Islet of Langerhans (tissue), 1 donor: ENCODE data around the gene RUNDC3A.

Experiments
- FAIRE-seq: peaks from one replicate; lab custom pipeline; 2011; peaks lifted over from hg19 to GRCh38; lab: Jason Lieb, UNC

Gene RUNDC3A

GRCh38 chr17:44308320-44308818, at the start of gene RUNDC3A:
Gene RUNDC3A, plus strand, starts transcription at chr17:44308601. Its CDS starts 232 bp downstream, at chr17:44308833.
- no peak for FAIRE-seq

DNA sequence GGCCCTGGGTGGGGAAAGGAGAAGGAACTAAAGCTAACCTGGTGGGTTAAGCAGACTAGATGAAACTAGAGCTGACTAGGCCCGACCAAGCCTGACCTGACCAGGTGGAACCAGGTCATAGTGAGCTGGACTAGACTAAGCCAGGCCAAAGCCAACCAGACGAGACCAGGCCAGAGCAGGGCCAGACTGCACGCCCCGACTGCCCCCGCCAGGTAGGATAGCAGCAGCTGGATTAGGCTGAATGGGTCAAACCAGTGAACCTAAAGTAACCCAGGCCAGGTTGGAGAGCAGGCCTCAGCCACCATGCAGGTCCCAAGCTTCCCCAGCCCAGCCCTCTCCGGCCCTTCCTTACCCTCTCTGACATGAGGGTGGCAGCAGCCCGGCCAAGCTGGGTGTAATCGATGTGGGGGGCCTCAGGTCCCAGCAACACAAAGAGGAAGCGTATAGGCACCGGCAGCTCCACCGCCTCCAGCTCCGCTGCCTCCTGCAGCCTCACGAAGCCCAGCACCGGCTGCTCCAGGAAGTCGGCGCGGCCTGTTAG, 49.5 kb upstream of the RUNDC3A start:
- FAIRE-seq, result no peak

GRCh38 chr17:44260296-44260695, 48.1 kb upstream of the RUNDC3A start:
- FAIRE-seq, result no peak

GRCh38 chr17:44262654-44263225, 45.7 kb upstream of the RUNDC3A start:
- no peak for FAIRE-seq

GRCh38 chr17:44263345-44263902, 45.0 kb upstream of the RUNDC3A start:
- no peak for FAIRE-seq

DNA sequence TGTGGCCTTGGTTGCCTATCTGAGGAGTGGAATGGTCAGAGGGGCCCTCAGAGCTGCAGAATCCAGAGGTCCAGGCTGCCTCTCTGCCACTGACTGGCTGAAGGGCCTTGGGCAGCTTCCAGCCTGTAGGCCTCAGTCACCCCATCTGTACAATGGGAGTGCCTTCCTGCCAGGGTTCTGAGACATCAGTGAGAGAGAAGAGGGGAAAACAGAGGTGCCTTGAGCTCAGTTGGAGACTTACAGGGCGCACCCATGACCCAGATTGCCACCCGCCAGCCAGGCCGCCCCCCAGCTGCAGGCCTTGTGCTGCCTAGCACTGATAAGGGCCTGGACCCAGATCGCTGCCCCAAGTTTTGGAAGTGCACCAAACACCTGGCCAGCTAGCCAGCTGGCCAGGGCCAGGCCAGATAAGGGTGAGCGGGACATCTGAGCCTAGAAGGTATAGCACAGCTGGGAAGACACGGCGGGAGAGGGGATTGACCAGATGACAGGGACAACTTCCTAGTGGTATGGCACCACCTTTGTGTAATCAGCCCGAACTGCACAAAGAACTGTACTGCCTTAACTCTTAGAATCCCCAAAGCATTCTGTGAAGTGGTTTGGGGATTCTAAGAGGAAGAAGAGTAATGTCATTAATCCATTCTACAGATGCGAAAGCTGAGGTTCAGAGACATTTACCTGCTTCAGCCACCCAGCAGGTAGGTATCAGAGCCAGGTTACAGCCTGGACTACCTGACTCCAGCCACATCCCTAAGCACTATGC, 41.8 kb upstream of the RUNDC3A start:
- no peak for FAIRE-seq

GRCh38 chr17:44267165-44267455, 41.3 kb upstream of the RUNDC3A start:
- no peak for FAIRE-seq

- FAIRE-seq, result no peak
Observed at GRCh38 chr17:44267818-44268490, 40.4 kb upstream of the RUNDC3A start, which contains the start of gene SLC4A1. Gene SLC4A1, minus strand, starts transcription at chr17:44268135. Its CDS starts 5,269 bp downstream, at chr17:44262866.

- no peak for FAIRE-seq
Observed at GRCh38 chr17:44268709-44269534, 39.5 kb upstream of the RUNDC3A start.

DNA sequence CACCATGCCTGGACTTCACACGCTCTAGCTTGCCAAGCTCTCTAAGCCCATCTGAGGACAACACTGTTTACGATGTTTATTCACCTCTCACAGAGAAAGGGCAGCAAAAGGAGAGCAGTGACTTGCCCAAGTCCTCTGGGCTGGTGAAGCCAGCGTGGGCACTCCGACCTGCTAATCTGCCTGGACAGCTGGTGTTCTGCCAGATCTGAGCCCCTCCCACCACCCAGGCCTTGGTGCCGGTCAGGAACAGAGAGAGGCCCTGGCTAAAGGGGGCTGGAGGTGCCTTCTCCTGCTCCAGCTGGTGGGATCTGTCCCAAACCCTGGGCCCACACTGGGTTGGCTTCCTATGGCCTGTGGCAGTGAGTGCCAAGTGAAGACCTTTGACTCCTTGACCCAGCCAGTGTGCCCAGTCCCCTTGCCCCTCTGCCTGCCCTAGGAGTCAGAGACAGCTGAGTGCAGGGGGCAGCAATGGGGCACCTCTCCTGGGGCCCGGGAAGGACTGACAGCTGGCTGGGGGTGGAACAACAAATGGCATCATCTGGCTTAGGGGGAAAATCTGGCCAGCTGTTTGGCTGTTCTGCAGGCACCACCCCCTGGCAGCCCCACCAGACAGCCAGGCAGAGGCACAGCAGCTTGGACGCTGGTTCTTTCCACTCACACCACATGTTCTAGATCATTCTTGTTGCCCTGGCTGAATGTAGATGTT, 38.7 kb upstream of the RUNDC3A start:
- no peak for FAIRE-seq

DNA sequence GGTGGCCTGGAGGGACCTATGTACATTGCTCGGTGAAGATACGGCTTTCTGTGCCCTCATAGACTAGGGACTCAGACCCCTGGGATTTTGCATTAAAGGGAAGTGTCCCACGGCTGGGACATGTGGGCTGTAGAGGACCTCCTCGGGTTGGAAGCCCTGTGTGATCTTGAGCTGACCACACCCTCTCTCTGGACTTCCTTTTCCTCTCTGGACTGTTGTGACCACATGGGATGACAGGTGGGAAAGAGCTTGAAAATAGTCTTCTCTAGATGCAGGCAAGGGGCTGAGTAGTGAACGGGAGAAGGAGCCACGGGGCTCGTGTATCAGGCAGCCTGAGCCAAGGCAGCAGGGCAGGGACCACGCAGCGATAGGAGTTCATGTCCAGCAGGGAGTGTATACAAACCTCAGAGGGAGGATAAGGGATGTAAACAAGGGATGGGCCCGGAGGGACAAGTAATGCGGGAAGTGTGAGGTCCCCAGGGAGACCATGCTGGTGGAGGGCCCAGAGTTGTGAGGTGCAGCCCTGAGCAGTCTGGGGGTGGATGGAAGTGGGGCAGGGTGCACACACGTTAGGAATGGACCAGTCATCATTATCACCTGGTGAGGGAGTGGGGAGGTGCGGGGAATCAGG, 36.0 kb upstream of the RUNDC3A start:
- FAIRE-seq, result no peak

- no peak for FAIRE-seq
Observed at GRCh38 chr17:44272954-44273353, 35.4 kb upstream of the RUNDC3A start.

GRCh38 chr17:44273607-44274006, 34.8 kb upstream of the RUNDC3A start:
- FAIRE-seq, result no peak

DNA sequence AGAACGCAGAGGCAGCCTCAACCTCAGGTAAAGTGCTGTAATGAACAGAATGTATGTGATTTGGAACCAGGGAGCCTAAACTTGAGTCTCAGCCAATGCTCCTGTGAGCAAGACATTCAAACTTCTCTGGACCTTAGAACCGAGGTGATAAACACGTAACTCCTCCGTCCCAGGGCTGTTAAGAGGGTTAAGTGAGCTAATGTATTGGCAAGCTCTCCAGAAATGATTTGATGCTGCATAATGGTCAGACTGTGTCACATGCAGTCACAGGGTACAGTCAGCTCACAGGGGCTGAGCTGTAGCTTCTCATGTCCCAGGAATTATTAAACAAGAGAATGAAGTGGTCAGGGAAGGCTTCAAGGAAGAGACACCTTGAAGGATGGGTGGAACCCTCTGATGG, 30.4 kb upstream of the RUNDC3A start:
- FAIRE-seq, result no peak

GRCh38 chr17:44279346-44279665, 29.1 kb upstream of the RUNDC3A start:
- no peak for FAIRE-seq

DNA sequence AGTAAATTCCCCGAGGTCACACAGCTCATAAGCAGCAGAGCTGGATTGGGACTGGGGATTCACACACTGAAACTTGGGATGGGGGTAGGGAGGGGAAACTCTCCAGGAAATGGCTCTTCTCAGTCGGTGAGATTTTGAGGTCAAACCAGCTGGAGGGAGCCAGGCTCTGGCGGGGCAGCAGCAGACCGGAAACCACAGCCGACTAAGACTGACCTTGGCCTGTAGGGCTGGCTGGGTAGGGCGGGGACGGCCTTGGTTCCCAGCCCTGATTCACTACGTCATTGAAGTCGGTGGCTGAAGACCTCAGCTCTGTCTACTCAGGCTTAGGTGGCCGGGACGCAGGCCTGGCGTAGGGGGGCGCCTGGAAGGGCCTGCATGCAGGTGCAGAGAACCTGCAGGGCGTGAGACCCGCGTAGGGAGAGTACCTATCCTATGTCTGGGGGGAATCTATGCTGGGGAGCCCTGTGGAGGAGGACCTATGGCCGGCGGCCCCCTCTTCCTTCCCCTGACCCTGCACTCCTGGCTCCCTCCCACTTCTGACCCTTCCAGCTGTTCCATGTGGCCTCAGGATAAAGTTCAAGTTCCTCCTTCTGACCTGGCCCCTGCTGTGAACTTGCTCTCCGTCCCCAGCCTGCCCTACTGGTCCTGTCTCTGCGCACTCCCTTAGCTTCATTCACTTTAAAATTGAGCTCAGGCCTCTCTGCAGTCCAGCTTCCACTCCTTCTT, 28.6 kb upstream of the RUNDC3A start:
- FAIRE-seq, result no peak

DNA sequence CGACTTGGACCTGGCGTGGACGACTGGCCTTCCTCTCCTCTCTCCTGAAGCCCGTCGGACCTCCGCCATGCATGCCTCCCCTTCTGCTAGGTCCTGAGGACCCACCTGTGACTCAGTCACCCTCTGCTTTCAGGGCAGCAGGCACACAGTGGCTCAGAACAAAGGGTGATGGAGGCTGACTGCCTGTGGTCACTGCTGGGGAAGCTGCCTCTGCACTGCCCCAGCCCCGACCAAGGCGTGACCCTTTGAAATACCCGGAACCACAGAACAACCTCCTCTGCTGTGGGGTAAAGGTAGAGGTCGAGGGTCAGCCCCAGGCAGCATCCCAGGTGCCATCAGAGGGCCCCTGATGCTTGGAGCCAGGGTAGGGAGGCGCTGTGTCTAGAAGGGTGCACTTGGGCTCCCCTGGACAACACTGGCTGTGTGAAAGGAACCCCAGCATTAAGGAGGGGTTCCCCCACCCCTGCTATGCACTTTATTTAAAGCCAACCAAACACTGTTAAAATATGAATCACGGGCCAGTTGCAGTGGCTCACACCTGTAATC, 27.9 kb upstream of the RUNDC3A start:
- FAIRE-seq, result no peak

GRCh38 chr17:44281570-44281969, 26.8 kb upstream of the RUNDC3A start:
- FAIRE-seq, result no peak

- FAIRE-seq, result no peak
Observed at GRCh38 chr17:44282264-44282663, 26.1 kb upstream of the RUNDC3A start.
